Heart left ventricle (tissue), 13 donors: ENCODE data around the gene WSB1.

Source experiments
- CTCF ChIP-seq, 12 donors: fragments of 200-600 bp; sonication (generic) in 4 of 12; IDR thresholded peaks; one replicate each; pipeline versions ENCODE4 v1.5.0 to v1.8.0; 2018 to 2022; ENCODE audit warnings: antibody characterized with exemption in 12 of 12, mild to moderate bottlenecking in 5 of 12
- POLR2A ChIP-seq, 2 donors: fragments of 450-650 bp; IDR thresholded peaks; one replicate each; pipeline ENCODE4 v1.6.1; 2017; ENCODE audit warnings: antibody characterized with exemption in 2 of 2, mild to moderate bottlenecking in 2 of 2, moderate library complexity in 2 of 2
- donor health status: ischemic (EF 13 %, LVEDD 7.1; RV severe dilation, severe dysfunction).
- donor health status: DM: no; HTN: yes; CAD: no.
- donor health status: DM: no; HTN: no; CAD: no.
- donor health status: ischemic (EF 25% LVEDD 6.9; RV normal size, moderate dysfunction).
- donor health status: ischemic (EF 25% LVEDD 5.7; RV mildly dilated, moderate dysfunction).
- donor health status: ischemic (EF 35%, LVEDD 5.7; RV mildly dilated, moderate dysfunction).
- donor health status: nonischemic (EF 11% LVEDD 7.7; RV severe dilation, severe dysfunction).
- donor health status: DM: yes; HTN: yes; CAD: no.
- donor health status: PGD.
- donor health status: ischemic (EF 29% LVEDD 5.4; RV normal size, mild dysfunction).
- donor health status: nonischemic (EF 23%, LVEDD 6.1; RV moderate dilation, normal function).

GRCh38 chr17:27353461-27354050 is 59.6 kb downstream of the WSB1 start:
- TF ChIP-seq CTCF (IDR thresholded peaks at IDR 0.05): peak; percentile 64 to 99 (median 98)
- TF ChIP-seq POLR2A (IDR thresholded peaks at IDR 0.05): peak in 1 of 2 donors; percentile 81
